Keratinocyte (primary cell): ENCODE measurements around the gene GPM6B.

Experiments used
- EZH2 ChIP-seq: IDR thresholded peaks from one replicate; pipeline ENCODE4 v1.6.1; 2012; ENCODE audit warnings: inconsistent platforms, mild to moderate bottlenecking, low read length, moderate library complexity
- TF ChIP-seq, protein P1 (sequence below), 3 experiments: IDR thresholded peaks in 1 of 3; conservative IDR thresholded peaks in 1 of 3; optimal IDR thresholded peaks in 1 of 3; 2 replicates in 2 of 3; 3 replicates in 1 of 3; pipeline versions ENCODE3 to v1.5.1; 2011; ENCODE audit warnings: low read length in 3 of 3, mild to moderate bottlenecking in 3 of 3, moderate library complexity in 2 of 3, control low read depth in 1 of 3, inconsistent platforms in 1 of 3; ENCODE audit not compliant: insufficient read depth in 2 of 3; ENCODE audit errors: extremely low read depth in 1 of 3

DNA sequence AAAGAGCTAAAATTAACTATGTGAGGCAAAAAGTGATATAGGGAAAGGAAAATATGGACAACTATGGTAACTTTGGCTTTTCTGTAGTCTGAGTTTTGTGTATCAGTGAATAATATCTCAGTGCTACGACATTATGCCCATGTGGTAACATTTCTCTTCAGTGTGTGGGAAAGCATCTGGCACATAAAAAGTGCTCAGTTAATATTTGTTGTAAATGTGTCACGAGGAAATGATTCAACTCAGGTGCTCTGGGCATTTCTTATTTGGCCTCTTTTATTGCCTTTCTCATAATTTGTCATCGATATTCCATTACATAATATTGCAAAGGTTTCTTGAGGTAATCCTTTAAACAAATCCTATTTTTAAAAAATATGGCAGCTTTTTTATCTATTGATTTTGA lies 64.8 kb downstream of the GPM6B start:
- TF ChIP-seq, protein P1, sequence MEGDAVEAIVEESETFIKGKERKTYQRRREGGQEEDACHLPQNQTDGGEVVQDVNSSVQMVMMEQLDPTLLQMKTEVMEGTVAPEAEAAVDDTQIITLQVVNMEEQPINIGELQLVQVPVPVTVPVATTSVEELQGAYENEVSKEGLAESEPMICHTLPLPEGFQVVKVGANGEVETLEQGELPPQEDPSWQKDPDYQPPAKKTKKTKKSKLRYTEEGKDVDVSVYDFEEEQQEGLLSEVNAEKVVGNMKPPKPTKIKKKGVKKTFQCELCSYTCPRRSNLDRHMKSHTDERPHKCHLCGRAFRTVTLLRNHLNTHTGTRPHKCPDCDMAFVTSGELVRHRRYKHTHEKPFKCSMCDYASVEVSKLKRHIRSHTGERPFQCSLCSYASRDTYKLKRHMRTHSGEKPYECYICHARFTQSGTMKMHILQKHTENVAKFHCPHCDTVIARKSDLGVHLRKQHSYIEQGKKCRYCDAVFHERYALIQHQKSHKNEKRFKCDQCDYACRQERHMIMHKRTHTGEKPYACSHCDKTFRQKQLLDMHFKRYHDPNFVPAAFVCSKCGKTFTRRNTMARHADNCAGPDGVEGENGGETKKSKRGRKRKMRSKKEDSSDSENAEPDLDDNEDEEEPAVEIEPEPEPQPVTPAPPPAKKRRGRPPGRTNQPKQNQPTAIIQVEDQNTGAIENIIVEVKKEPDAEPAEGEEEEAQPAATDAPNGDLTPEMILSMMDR (optimal IDR thresholded peaks at IDR 0.05 in 1 of 3, IDR thresholded peaks at IDR 0.05 in 1 of 3, conservative IDR thresholded peaks at IDR 0.05 in 1 of 3; ENCODE audit: extremely low read depth in 1 of 3, insufficient read depth in 2 of 3, low read length in 3 of 3), result no peak
- no peak for TF ChIP-seq EZH2
